IPS-NIHi11 (cell line): ENCODE results near the gene TBC1D3H.
"Not testable (repeated sequence)": the region's sequence is repeated elsewhere in the genome, so short reads cannot be mapped to it uniquely, and the experiment has no call there.

Experiments
- DNase-seq: peaks from one replicate; pipeline ENCODE4 v3.0.0; 2012; ENCODE audit warnings: mixed read lengths, low spot score

Gene TBC1D3H

DNA sequence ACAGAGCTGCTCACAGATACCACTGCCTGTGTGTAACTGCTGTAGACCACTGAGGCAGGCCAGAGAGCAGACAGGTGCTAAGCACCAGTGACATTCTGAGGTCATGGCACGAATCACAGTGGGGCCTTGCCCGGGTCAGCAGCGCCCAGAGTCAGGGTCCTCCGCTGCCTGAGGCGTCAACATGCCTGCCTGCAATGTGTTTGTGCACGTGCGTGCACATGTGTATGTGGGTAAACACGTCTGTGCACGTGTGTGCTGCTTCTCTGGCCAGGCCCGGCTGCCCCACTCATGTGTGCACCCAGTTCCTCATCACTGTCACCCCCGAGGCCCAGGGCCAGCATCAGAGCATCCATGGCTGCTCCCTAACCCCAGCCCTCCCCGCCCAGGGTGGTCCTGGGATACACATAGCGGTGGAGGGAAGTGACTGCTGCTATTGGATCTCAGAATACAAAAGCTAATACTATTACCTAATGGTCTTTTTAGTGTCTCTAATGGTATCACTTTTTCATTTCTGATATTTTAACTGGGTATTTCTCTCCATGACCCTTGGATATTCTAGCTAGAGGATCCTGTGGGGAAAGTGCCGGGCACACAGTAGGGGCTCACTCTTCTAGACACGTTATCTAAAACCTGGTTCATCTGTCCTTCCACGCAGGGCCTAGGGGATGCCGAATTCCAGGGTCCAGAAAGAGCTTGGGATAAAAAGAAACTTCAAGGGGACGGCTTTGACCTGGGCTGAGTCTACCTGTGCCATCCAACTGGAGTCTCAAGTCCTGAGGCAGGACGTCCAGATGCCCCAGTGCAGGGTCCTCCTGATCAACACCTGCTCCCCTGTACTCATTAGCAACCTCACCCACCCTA, at the start of gene TBC1D3H:
TSS of gene TBC1D3H (minus strand) at position 51 of the 861 bp plus-strand sequence. CDS start 1,540 bp downstream, outside the sequence.
- DNase-seq: not testable (repeated sequence)

GRCh38 chr17:36428891-36429290, 40.7 kb upstream of the TBC1D3H start:
- DNase-seq: not testable (repeated sequence)

DNA sequence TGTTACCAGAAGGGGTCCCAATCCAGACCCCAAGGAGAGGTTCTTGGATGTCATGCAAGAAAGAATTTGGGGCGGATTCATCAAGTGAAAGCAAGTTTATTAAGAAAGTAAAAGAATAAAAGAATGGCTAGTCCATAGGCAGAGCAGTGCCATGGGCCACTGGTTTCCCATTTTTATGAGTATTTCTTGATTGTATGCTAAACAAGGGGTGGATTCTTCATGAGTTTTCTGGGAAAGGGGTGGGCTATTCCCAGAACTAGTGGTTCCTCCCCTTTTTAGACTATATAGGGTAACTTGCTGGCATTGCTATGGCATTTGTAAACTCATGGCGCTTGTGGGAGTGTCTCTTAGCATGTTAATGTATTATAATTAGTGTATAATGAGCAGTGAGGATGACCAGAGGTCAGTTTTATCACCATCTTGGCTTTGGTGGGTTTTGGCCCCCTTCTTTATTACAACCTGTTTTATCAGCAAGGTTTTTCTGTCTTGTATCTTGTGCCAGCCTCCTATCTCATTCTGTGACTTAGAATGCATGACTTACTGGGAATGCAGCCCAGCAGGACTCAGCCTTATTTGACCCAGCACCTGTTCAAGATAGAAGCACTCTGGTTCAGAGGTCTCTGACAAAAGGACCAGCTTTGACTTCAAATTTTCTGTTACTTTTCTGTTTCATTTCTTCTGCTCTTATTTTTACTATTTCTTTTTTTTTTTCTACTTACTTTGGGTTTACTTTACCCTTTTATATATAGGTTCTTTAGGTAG, 27.1 kb upstream of the TBC1D3H start:
- DNase-seq: not testable (repeated sequence)

DNA sequence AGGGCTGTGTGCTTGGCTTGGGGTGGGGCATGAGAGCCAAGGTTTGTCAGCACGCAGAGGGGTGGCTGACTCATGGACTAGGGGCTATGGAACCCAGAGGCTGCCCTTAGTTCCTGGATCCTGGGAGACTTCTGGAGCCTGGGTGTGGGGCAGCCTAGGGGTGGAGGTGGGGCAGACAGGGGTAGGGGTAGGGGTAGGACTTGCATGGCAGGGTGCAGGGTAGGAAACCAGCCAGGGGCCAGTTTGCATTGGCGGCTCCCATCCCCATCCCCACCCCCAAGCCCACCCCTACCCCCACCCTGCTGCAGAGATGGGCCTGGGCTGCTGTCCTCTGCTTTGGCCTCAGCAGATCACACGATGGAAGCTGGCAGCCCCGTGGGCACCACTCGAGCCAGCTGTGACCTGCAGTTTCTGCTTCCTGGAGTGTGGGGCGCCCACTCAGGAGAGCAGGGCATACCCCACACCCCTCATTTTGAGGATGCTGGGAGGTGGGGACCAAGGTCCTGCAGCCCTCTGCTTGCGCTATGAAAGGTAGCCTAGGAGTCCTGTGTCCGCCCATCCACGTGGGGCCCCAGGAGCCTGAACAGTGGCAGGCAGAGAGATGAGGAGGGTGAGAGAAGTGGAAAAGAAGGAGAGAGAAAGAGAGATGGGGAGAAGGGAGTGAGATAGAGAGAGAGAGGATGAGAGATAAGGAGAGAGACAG, 2.9 kb upstream of the TBC1D3H start:
- DNase-seq: not testable (repeated sequence)

DNA sequence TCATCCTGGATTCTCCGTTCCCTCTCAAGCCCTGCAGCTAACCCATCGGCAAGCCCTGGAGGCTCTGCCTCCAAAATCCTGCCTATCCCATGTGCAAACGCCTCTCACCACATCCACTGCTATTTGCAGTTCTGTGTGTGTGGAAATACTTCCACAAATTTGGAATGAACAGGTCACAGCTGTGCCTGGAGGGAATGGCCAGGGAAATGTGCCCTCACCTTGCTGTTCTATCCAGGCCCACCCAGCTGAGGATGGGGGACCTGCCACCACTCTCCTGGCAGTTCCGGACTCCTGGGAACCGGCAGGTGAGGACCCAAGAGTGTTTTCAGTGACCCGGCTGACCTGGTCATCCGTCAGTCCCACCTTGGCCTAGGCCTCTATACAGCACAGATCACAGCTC, 12.3 kb downstream of the TBC1D3H start:
- not testable (repeated sequence) for DNase-seq

DNA sequence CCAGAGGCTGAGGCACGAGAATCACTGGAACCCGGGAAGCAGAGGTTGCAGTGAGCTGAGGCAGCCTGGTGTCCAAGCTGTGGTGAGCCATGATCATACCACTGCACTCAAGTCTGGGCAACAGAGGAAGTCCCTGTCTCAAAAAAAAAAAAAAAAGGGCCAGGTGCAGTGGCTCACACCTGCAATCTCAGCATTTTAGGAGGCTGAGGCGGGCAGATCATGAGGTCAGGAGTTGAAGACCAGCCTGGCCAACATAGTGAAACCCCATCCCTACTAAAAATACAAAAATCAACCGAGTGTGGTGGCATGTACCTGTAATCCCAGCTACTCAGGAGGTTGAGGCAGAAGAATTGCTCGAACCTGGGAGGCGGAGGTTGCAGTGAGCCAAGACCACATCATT, 25.7 kb downstream of the TBC1D3H start:
- DNase-seq: not testable (repeated sequence)
